ENCODE measurements around the gene MPV17L2. TPM values are rescaled to one million over a fixed set of nuclear protein-coding genes. Genes with fewer than 3 reads are reported as not detected.

Gene MPV17L2
- total and polyA plus RNA-seq, 2 of the 4 experiments (the other 2 are of a cell fraction), result 7.2 to 19.5 TPM

GRCh38 chr19:18159810-18160209 lies 33.2 kb upstream of the MPV17L2 start:
- no peak overlapping the region for H3K4me2 ChIP-seq (ENCODE audit: low read depth, low read length)
- POLR2A ChIA-PET (ENCODE audit: unreplicated experiment), result no interaction called here
- CTCF ChIA-PET, result no interaction called here
- in situ Hi-C loops (cut with MboI; ENCODE audit: low sequenced_read_pairs) (no loop called here), intact Hi-C loops (cut with micrococcal nuclease) (loop anchor here (10.0 kb wide), 1 partner anchor 155 kb away; the partner anchor contains the start of gene ARRDC2), dilution Hi-C loops (cut with HindIII; ENCODE audit: low sequenced_read_pairs, unreplicated experiment) (no loop called here)
- no peak for DNase-seq
- 100% methylated on average over 3 of the region's 10 CpGs; no CpG with 5 or more reads in 1 of the 2 experiments for WGBS, 2 experiments (ENCODE audit: extremely low coverage in 2 of 2, insufficient read length in 1 of 2)
- no peak overlapping the region for H2AK5ac ChIP-seq (ENCODE audit: low read depth, low read length)
- no TSS peak for BruUV-seq (replicated peaks)
- H3K9ac ChIP-seq (ENCODE audit: low read depth, low read length), result no peak overlapping the region
- H2BK20ac ChIP-seq (ENCODE audit: low read depth, low read length), result no peak overlapping the region
- TF ChIP-seq USF2 (IDR thresholded peaks at IDR 0.05; ENCODE audit: low read depth, low read length) (no peak), CTCF (conservative IDR thresholded peaks at IDR 0.05; ENCODE audit: low read depth, low read length) (no peak), CHD1 (IDR thresholded peaks at IDR 0.05; ENCODE audit: low read depth, low read length) (no peak), MAFK (IDR thresholded peaks at IDR 0.05; ENCODE audit: low read depth, low read length) (no peak), POLR2A (IDR thresholded peaks at IDR 0.05; ENCODE audit: low read depth, low read length) (no peak), ELK1 (IDR thresholded peaks at IDR 0.05; ENCODE audit: borderline replicate concordance, low read depth, low read length) (no peak), NFE2L2 (IDR thresholded peaks at IDR 0.05; ENCODE audit: low read depth, low read length) (no peak), FOS (IDR thresholded peaks at IDR 0.05; ENCODE audit: low read depth, low read length) (no peak), CEBPB (IDR thresholded peaks at IDR 0.05; ENCODE audit: low read depth, low read length) (no peak), RCOR1 (IDR thresholded peaks at IDR 0.05; ENCODE audit: insufficient replicate concordance, low read length) (no peak), RAD21 (IDR thresholded peaks at IDR 0.05; ENCODE audit: low read length) (no peak), MXI1 (IDR thresholded peaks at IDR 0.05; ENCODE audit: borderline replicate concordance, low read depth, low read length) (no peak), MAZ (IDR thresholded peaks at IDR 0.05; ENCODE audit: borderline replicate concordance, low read depth, low read length) (no peak)
- H4K8ac ChIP-seq (ENCODE audit: low read depth in 2 of 2, low read length in 2 of 2), result no peak overlapping the region
- H4K5ac ChIP-seq (ENCODE audit: low read depth, low read length), result no peak overlapping the region
- H2AFZ ChIP-seq (replicated peaks; ENCODE audit: low read length, poor library complexity), result no peak overlapping the region
- H4K20me1 ChIP-seq (ENCODE audit: insufficient read depth, low read length), result peaks cover 15% of the 10 kb centered on the region
- no peak overlapping the region for H3K56ac ChIP-seq (ENCODE audit: extremely low read depth, insufficient read depth, low read length)
- peaks cover 11 to 39% of the 10 kb centered on the region in 2 experiments for H3K79me1 ChIP-seq (ENCODE audit: low read depth in 1 of 2, low read length in 2 of 2)
- no peak for ATAC-seq (ENCODE audit: low read depth)
- no peak overlapping the region for H4K91ac ChIP-seq (ENCODE audit: insufficient read depth, low read depth, low read length)
- H2AK9ac ChIP-seq (replicated peaks; ENCODE audit: low read depth, low read length, poor library complexity), result no peak overlapping the region
- no peak overlapping the region for H3K4ac ChIP-seq (ENCODE audit: low read depth, low read length)
- no peak overlapping the region for H2BK120ac ChIP-seq (ENCODE audit: low read depth, low read length)
- no peak overlapping the region for H3K18ac ChIP-seq (ENCODE audit: low read depth, low read length)
- no peak overlapping the region for H2BK15ac ChIP-seq (ENCODE audit: low read depth, low read length)
- H3K23ac ChIP-seq (ENCODE audit: low read depth, low read length), result no peak overlapping the region
- H3K36me3 ChIP-seq (ENCODE audit: control insufficient read depth, insufficient read depth, low read length), result peaks cover 31% of the 10 kb centered on the region
- H3K27ac ChIP-seq (ENCODE audit: insufficient read depth, low read length), result no peak overlapping the region
- no peak overlapping the region for H3K14ac ChIP-seq (replicated peaks; ENCODE audit: low read depth, low read length)
- H3K27me3 ChIP-seq (ENCODE audit: control insufficient read depth, insufficient read depth, low read length), result no peaks in the 10 kb centered on the region
- H3K4me1 ChIP-seq (ENCODE audit: control insufficient read depth, insufficient read depth, low read length), result peaks cover 15% of the 10 kb centered on the region
- peaks cover 11% of the 10 kb centered on the region for H3K9me1 ChIP-seq (ENCODE audit: insufficient read depth, low read length)
- no peak overlapping the region for H3K4me3 ChIP-seq (ENCODE audit: insufficient read depth, low read depth, low read length)
- no peak overlapping the region for H2BK5ac ChIP-seq (ENCODE audit: low read depth, low read length, poor library complexity, severe bottlenecking)
- no peaks in the 10 kb centered on the region for H3K9me3 ChIP-seq (ENCODE audit: control insufficient read depth, insufficient read depth, low read length)

Measured in IMR-90 (cell line).